Bronchial epithelial cell (primary cell): ENCODE data around the gene DNAJC16. TPM values are rescaled to one million over a fixed set of nuclear protein-coding genes. Genes with fewer than 3 reads are reported as not detected.
"Not testable (repeated sequence)": the region's sequence is repeated elsewhere in the genome, so short reads cannot be mapped to it uniquely, and the experiment has no call there.

Experiments used
- DNase-seq: peaks from one replicate; pipeline ENCODE4 v3.0.0-alpha.2; 2010; ENCODE audit warnings: low read depth
- FAIRE-seq: peaks from 2 replicates; lab custom pipeline; 2011; peaks lifted over from hg19 to GRCh38; lab: Jason Lieb, UNC
- H3K27me3 ChIP-seq: 2 replicates; pipeline ENCODE4 v1.5.1; 2011; ENCODE audit warnings: low read length; ENCODE audit not compliant: control insufficient read depth, insufficient read depth
- H3K36me3 ChIP-seq: 2 replicates; pipeline ENCODE4 v1.5.1; 2011; ENCODE audit warnings: low read length; ENCODE audit not compliant: control insufficient read depth, insufficient read depth
- H3K4me3 ChIP-seq: 2 replicates; pipeline ENCODE4 v1.5.1; 2011; ENCODE audit warnings: mild to moderate bottlenecking, low read depth, low read length, control low read depth
- CTCF ChIP-seq: IDR thresholded peaks from 2 replicates; pipeline ENCODE4 v1.5.1; 2011; ENCODE audit warnings: mild to moderate bottlenecking, moderate library complexity, low read length, control low read depth, inconsistent platforms; ENCODE audit not compliant: insufficient read depth, severe bottlenecking
- total RNA-seq: library from RNA; depleted of rRNA; stranded (reverse); fragments of >200 nt; gene quantifications from 2 replicates; pipeline ENCODE4 v1.2.1, GENCODE V29; 2014

The DNAJC16 gene
- total RNA-seq, 1 donor from 2014 or later: 7.6 TPM

GRCh38 chr1:15483971-15484370 lies 42.7 kb upstream of the DNAJC16 start:
- no peak for TF ChIP-seq CTCF
- no peaks in the 10 kb centered on the region for H3K36me3 ChIP-seq
- FAIRE-seq: no peak
- no peak overlapping the region for H3K4me3 ChIP-seq
- no peak for DNase-seq
- no peaks in the 10 kb centered on the region for H3K27me3 ChIP-seq

- not testable (repeated sequence) for FAIRE-seq, H3K4me3 ChIP-seq, H3K36me3 ChIP-seq, H3K27me3 ChIP-seq, DNase-seq
These were observed 42.2 kb upstream of the DNAJC16 start for GRCh38 chr1:15484443-15484842.

GRCh38 chr1:15485636-15486035 lies 41.0 kb upstream of the DNAJC16 start:
- no peaks in the 10 kb centered on the region for H3K27me3 ChIP-seq
- TF ChIP-seq CTCF: no peak
- FAIRE-seq (no peak), DNase-seq (no peak)
- H3K36me3 ChIP-seq: no peaks in the 10 kb centered on the region
- H3K4me3 ChIP-seq: no peak overlapping the region

- peak; percentile 57 for DNase-seq
- not testable (repeated sequence) for H3K27me3 ChIP-seq, H3K36me3 ChIP-seq, H3K4me3 ChIP-seq
- peak; percentile 98 for FAIRE-seq
These were observed 39.6 kb upstream of the DNAJC16 start for GRCh38 chr1:15486844-15487610.

- DNase-seq (no peak), FAIRE-seq (no peak)
- peaks cover 2% of the 10 kb centered on the region for H3K36me3 ChIP-seq
- TF ChIP-seq CTCF: no peak
- no peaks in the 10 kb centered on the region for H3K27me3 ChIP-seq
- no peak overlapping the region for H3K4me3 ChIP-seq
These were observed 38.3 kb upstream of the DNAJC16 start for GRCh38 chr1:15488371-15488770.

- Histone ChIP-seq H3K4me3 (no peak overlapping the region), H3K27me3 (no peaks in the 10 kb centered on the region), H3K36me3 (peaks cover 2% of the 10 kb centered on the region)
- FAIRE-seq (no peak), DNase-seq (no peak)
- TF ChIP-seq CTCF: no peak
These were observed 37.5 kb upstream of the DNAJC16 start for GRCh38 chr1:15489052-15489736.

- not testable (repeated sequence) for FAIRE-seq
These were observed 35.6 kb upstream of the DNAJC16 start for GRCh38 chr1:15491010-15491409.

More at GRCh38 chr1:15491010-15491409, 35.6 kb upstream of the DNAJC16 start:
- H3K36me3 ChIP-seq, H3K27me3 ChIP-seq, H3K4me3 ChIP-seq: not testable (repeated sequence)
- peak; percentile 28 for DNase-seq
